ENCODE results near the gene SYNCRIP.
"Not testable (repeated sequence)": the region's sequence is repeated elsewhere in the genome, so short reads cannot be mapped to it uniquely, and the experiment has no call there.

SYNCRIP gene

GRCh38 chr6:85669735-85670194 lies 27.1 kb upstream of the SYNCRIP start:
- DNase-seq = no peak

GRCh38 chr6:85662251-85662650 lies 19.6 kb upstream of the SYNCRIP start:
- no peak for DNase-seq

- no peak for DNase-seq
Measured at GRCh38 chr6:85660181-85660611, 17.5 kb upstream of the SYNCRIP start.

GRCh38 chr6:85650606-85651005 lies 7.9 kb upstream of the SYNCRIP start:
- no peak for DNase-seq

- peak; percentile 58 for DNase-seq
Measured at GRCh38 chr6:85644279-85644762, 1.6 kb upstream of the SYNCRIP start.

- DNase-seq = peak; percentile 85
Measured at GRCh38 chr6:85643537-85644278, 1.0 kb upstream of the SYNCRIP start.

GRCh38 chr6:85641897-85642773 lies 551 bp downstream of the SYNCRIP start:
- peak; percentile 10 for DNase-seq

GRCh38 chr6:85641522-85641896 lies 1.2 kb downstream of the SYNCRIP start:
- DNase-seq = no peak

- DNase-seq = peak; percentile 5
Measured at GRCh38 chr6:85640821-85641220, 1.9 kb downstream of the SYNCRIP start.

GRCh38 chr6:85637579-85637978 lies 5.1 kb downstream of the SYNCRIP start:
- DNase-seq = no peak

GRCh38 chr6:85632164-85632942 lies 10.3 kb downstream of the SYNCRIP start:
- DNase-seq = no peak

- not testable (repeated sequence) for DNase-seq
Measured at GRCh38 chr6:85631117-85631516, 11.6 kb downstream of the SYNCRIP start.

- DNase-seq = no peak
Measured at GRCh38 chr6:85628353-85628752, 14.3 kb downstream of the SYNCRIP start.

- DNase-seq = no peak
Measured at GRCh38 chr6:85620308-85620707, 22.4 kb downstream of the SYNCRIP start.

- DNase-seq = no peak
Measured at GRCh38 chr6:85614780-85615179, 27.9 kb downstream of the SYNCRIP start.

GRCh38 chr6:85612690-85613474 lies 29.8 kb downstream of the SYNCRIP start:
- no peak for DNase-seq

GRCh38 chr6:85610182-85610895 lies 32.3 kb downstream of the SYNCRIP start:
- no peak for DNase-seq

- DNase-seq = no peak
Measured at GRCh38 chr6:85602100-85602499, 40.6 kb downstream of the SYNCRIP start.

GRCh38 chr6:85600713-85601313 lies 41.9 kb downstream of the SYNCRIP start:
- no peak for DNase-seq

GRCh38 chr6:85594197-85594930 lies 48.3 kb downstream of the SYNCRIP start:
- peak; percentile 31 for DNase-seq

Measured in DMS79 treated with DMSO at 0.1 percent for 48 hours (cell line).